SK-N-MC (cell line): ENCODE results near the gene NOTCH2.
"Not testable (repeated sequence)": the region's sequence is repeated elsewhere in the genome, so short reads cannot be mapped to it uniquely, and the experiment has no call there.

Source experiments
- EZH2 ChIP-seq: fragments of 200-600 bp; sonication (generic); IDR thresholded peaks from one replicate; pipeline ENCODE4 v1.6.1; 2017; ENCODE audit warnings: antibody characterized with exemption
- POLR2AphosphoS5 ChIP-seq: IDR thresholded peaks from 2 replicates; pipeline ENCODE4 v1.6.1; 2012; ENCODE audit warnings: mild to moderate bottlenecking, low read depth, low read length, borderline replicate concordance

- not testable (repeated sequence) for TF ChIP-seq EZH2, POLR2AphosphoS5
These were observed 41.5 kb upstream of the NOTCH2 start for GRCh38 chr1:120111008-120111407.
